ENCODE results near the gene CAMK1D.

DNA sequence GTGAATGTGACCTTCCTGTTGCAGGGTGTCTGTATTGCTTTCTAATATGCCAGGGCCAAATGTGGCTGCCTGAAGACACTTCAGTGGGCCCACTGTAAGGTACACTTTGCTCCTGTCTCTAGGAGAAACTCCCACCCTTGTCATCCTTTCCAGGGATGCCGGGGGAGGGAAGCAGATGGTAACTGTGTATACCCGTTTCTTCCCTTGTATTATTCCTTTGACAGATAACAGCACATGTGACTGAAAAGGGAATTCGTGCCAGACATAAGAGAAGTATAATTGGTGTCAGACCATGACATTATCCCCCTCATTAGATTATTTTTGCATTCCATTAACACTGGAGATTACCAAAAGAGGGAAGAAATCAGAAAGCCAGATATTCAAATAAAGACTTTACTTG, 317.7 kb downstream of the CAMK1D start:
- TF ChIP-seq, protein P1, sequence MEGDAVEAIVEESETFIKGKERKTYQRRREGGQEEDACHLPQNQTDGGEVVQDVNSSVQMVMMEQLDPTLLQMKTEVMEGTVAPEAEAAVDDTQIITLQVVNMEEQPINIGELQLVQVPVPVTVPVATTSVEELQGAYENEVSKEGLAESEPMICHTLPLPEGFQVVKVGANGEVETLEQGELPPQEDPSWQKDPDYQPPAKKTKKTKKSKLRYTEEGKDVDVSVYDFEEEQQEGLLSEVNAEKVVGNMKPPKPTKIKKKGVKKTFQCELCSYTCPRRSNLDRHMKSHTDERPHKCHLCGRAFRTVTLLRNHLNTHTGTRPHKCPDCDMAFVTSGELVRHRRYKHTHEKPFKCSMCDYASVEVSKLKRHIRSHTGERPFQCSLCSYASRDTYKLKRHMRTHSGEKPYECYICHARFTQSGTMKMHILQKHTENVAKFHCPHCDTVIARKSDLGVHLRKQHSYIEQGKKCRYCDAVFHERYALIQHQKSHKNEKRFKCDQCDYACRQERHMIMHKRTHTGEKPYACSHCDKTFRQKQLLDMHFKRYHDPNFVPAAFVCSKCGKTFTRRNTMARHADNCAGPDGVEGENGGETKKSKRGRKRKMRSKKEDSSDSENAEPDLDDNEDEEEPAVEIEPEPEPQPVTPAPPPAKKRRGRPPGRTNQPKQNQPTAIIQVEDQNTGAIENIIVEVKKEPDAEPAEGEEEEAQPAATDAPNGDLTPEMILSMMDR (optimal IDR thresholded peaks at IDR 0.05 in 1 of 3, IDR thresholded peaks at IDR 0.05 in 1 of 3, conservative IDR thresholded peaks at IDR 0.05 in 1 of 3; ENCODE audit: extremely low read depth in 1 of 3, insufficient read depth in 2 of 3, low read length in 3 of 3), result no peak
- TF ChIP-seq EZH2 (IDR thresholded peaks at IDR 0.05; ENCODE audit: low read length), result no peak

All from keratinocyte (primary cell).